A375 (cell line): ENCODE results near the gene CDC42EP4. TPM values are rescaled to one million over a fixed set of nuclear protein-coding genes. Genes with fewer than 3 reads are reported as not detected.

Experiments
- total RNA-seq: library from RNA; depleted of rRNA; stranded (reverse); fragments of >200 nt; shearing (Covaris generic); gene quantifications from 2 replicates; pipeline ENCODE4 v1.2.3, GENCODE V29; 2014; rRNA removed

The CDC42EP4 gene
- total RNA-seq: 38.9 and 43.6 TPM in 2 replicates

GRCh38 chr17:73311781-73312641, at the start of gene CDC42EP4:
Gene CDC42EP4 (minus strand): TSS chr17:73312001. CDS start chr17:73286500, 25,501 bp downstream.

GRCh38 chr17:73261617-73261951, 50.2 kb downstream of the CDC42EP4 start, which contains the start of gene CPSF4L:
Gene CPSF4L (minus strand): TSS chr17:73261880. CDS start chr17:73261818, 62 bp downstream.

Other genes starting within 250 kb of the CDC42EP4 start
- 19.0 and 24.0 TPM in 2 replicates for gene SLC39A11, start 219.3 kb downstream of the CDC42EP4 start, total RNA-seq
- not detected in 2 replicates for gene SSTR2, start 147.0 kb downstream of the CDC42EP4 start, total RNA-seq
- gene COG1, start 118.9 kb downstream of the CDC42EP4 start, total RNA-seq: 18.6 and 21.5 TPM in 2 replicates
- gene CPSF4L, start 50.1 kb downstream of the CDC42EP4 start, total RNA-seq: 0.30 TPM in 1 of 2 replicates, not detected in the other